Activated naive CD8-positive, alpha-beta T cell treated with anti-CD3 and anti-CD28 coated beads for 36 hours (primary cell): ENCODE data around the gene CDK8. TPM values are rescaled to one million over a fixed set of nuclear protein-coding genes. Genes with fewer than 3 reads are reported as not detected.

Experiments used
- DNase-seq: peaks from one replicate; pipeline ENCODE4 v3.0.0; 2021
- H3K27ac Mint-ChIP-seq: one replicate; pipeline ENCODE4 v1.8.0; 2022; ENCODE audit warnings: mild to moderate bottlenecking, moderate library complexity, mixed read lengths
- H3K27me3 Mint-ChIP-seq: one replicate; pipeline ENCODE4 v1.8.0; 2022; ENCODE audit warnings: mild to moderate bottlenecking, mixed read lengths
- H3K36me3 Mint-ChIP-seq: one replicate; pipeline ENCODE4 v1.8.0; 2021; ENCODE audit warnings: mild to moderate bottlenecking, mixed read lengths
- H3K4me1 Mint-ChIP-seq: one replicate; pipeline ENCODE4 v1.8.0; 2021; ENCODE audit warnings: mixed read lengths
- H3K4me3 Mint-ChIP-seq: one replicate; pipeline ENCODE4 v1.8.0; 2022; ENCODE audit warnings: mild to moderate bottlenecking, moderate library complexity, mixed read lengths
- H3K9me3 Mint-ChIP-seq: one replicate; pipeline ENCODE4 v1.8.0; 2022; ENCODE audit warnings: mixed read lengths
- total RNA-seq, 2 experiments: library from RNA; stranded (reverse); gene quantifications; one replicate each; pipeline ENCODE4 v1.2.3, GENCODE V29; 2021

Gene CDK8
- total RNA-seq, 2 experiments from 2014 or later: 25.3 to 26.4 TPM

DNA sequence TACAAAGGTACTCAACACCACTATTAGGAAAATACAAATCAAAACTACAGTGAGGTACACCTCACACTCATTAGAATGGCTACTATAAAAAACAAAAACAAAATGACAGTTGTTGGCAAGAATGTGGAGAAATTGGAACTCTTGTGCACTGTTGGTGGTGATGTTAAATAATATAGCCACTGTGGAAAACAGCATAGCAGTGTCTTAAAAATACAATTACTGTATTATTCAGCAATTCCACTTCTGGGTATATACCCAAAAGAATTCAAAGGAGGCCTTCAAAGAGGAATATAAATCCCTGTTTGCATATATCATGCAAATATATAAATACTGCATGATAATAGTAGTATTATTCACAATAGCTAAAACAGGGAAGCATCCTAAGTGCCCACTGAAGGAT, 66.8 kb downstream of the CDK8 start:
- no peak for DNase-seq
- Mint-ChIP-seq H3K27ac (no peak overlapping the region), H3K9me3 (peaks cover 3% of the 10 kb centered on the region), H3K27me3 (no peaks in the 10 kb centered on the region), H3K4me3 (no peak overlapping the region), H3K36me3 (peaks cover 10% of the 10 kb centered on the region), H3K4me1 (peaks cover 29% of the 10 kb centered on the region)

DNA sequence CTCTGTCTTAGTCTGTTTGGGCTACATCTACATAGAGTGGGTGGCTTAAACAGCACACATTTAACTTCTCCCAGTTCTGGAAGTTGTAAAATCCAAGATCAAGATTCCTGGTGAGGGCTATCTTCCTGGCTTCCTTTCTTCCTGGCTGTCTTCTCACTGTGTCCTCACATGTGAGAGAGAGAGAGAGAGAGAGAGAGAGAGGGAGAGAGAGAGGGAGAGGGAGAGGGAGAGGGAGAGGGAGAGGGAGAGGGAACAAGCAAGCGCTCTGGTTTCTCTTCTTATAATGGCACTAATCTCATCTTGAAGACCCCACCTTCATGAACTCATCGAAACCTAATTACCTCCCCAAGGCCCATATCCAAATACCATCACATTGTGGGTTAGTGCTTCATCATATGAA, 69.2 kb downstream of the CDK8 start:
- H3K27ac Mint-ChIP-seq: no peak overlapping the region
- H3K27me3 Mint-ChIP-seq: no peaks in the 10 kb centered on the region
- H3K4me3 Mint-ChIP-seq: no peak overlapping the region
- peaks cover 32% of the 10 kb centered on the region for H3K4me1 Mint-ChIP-seq
- no peaks in the 10 kb centered on the region for H3K36me3 Mint-ChIP-seq
- H3K9me3 Mint-ChIP-seq: no peaks in the 10 kb centered on the region
- DNase-seq: no peak

DNA sequence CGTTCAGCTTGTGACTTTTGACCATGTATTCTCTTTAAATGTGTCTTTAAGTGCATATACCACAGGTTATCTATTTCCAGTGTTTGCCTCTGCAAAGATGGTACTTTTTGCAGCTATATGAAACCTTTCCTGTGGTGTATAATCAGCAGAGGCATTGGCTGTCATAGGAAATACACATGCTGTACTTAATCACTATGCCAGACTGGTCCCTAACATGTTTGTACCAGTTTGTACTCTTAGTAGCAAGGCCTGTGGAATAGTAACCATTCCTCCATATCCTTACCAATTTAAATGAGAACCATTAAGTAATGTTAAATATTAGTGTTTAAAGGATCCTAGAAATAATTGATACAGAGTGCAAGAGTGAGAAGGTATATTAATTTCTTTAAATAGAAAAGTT, 69.8 kb downstream of the CDK8 start:
- H3K9me3 Mint-ChIP-seq: peaks cover 1% of the 10 kb centered on the region
- H3K4me1 Mint-ChIP-seq: peaks cover 33% of the 10 kb centered on the region
- no peak overlapping the region for H3K27ac Mint-ChIP-seq
- H3K36me3 Mint-ChIP-seq: peaks cover 2% of the 10 kb centered on the region
- no peak overlapping the region for H3K4me3 Mint-ChIP-seq
- DNase-seq: no peak
- H3K27me3 Mint-ChIP-seq: no peaks in the 10 kb centered on the region

DNA sequence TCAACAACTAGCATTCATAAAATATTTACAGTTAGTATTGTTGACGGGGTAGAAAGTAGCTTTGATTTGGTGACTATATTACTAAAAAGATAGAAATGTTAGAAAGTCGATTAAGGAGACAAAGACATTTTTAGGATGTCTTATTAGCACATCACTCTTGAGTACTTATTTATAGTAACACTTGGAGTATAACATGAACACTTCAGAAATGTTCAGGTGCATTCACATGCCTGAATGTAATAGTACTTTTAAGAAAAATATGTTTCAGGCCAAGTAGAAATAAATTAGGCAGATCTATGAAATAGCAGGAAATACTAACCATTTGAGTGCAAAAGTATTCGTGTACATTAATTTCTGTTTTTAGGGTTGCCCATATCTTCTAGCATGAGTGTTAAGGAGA, 70.4 kb downstream of the CDK8 start:
- no peak overlapping the region for H3K4me3 Mint-ChIP-seq
- H3K4me1 Mint-ChIP-seq: peaks cover 34% of the 10 kb centered on the region
- peaks cover 5% of the 10 kb centered on the region for H3K9me3 Mint-ChIP-seq
- DNase-seq: no peak
- peaks cover 5% of the 10 kb centered on the region for H3K36me3 Mint-ChIP-seq
- H3K27ac Mint-ChIP-seq: no peak overlapping the region
- no peaks in the 10 kb centered on the region for H3K27me3 Mint-ChIP-seq

DNA sequence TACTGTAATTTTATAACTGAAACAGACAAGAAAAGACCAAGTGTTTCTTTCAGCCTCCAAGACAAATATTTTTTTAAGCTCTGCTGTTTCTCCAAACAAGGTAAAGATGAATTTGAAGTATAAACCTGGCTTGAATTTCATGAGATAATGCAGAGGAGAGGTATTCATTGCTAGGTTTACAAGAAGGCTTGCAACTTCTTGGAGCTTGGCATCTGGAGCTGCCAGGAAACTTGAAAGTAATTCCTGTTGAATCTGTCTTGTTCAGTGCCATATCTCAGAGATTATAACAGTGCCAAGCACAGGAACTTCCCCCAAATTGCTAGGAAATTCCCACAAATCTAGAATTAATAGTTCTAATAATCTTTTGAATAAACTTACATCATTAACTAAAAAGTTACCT, 70.9 kb downstream of the CDK8 start:
- Mint-ChIP-seq H3K27ac (no peak overlapping the region), H3K4me1 (peaks cover 34% of the 10 kb centered on the region), H3K9me3 (peaks cover 7% of the 10 kb centered on the region), H3K4me3 (no peak overlapping the region), H3K36me3 (peaks cover 7% of the 10 kb centered on the region), H3K27me3 (no peaks in the 10 kb centered on the region)
- DNase-seq: no peak

DNA sequence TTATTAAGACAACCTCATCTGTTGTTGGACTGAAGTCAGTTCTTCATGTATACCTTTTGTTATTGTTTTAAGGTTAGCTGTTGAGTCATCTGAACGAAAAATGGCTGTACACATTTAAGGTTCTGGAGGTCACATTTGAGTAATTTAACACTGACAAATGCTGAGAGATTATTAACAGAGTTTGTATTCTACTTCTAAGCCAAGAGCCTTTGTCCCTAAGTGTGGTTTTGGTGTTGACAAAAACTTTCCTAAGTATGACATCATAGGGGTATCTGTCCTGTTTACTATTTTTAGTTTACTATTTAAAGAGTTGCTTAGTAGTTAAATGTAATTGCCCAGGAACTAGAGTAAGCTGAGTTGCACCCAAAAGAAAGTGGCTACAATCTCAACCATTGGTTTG, 71.9 kb downstream of the CDK8 start:
- no peak for DNase-seq
- H3K27ac Mint-ChIP-seq: no peak overlapping the region
- no peak overlapping the region for H3K4me3 Mint-ChIP-seq
- H3K4me1 Mint-ChIP-seq: peaks cover 36% of the 10 kb centered on the region
- peaks cover 11% of the 10 kb centered on the region for H3K9me3 Mint-ChIP-seq
- peaks cover 13% of the 10 kb centered on the region for H3K36me3 Mint-ChIP-seq
- no peaks in the 10 kb centered on the region for H3K27me3 Mint-ChIP-seq

DNA sequence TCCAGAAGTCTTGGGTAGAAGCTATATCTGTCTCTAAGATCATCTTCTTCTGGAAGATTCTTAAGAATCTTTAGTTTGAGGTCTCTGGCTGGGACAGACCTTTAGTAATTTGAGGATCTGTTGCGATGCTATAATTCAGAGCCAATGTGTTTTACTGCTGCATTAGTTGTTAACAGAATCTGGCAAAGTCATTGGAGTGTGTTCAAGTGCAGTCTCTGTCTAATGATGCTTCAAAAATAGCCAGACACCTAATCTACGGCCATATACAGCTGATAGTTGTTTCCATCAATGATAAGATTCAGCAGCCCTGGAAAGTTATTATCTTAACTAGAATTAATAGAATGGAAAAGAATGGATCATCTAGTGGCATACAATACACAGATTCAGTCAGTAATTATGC, 72.6 kb downstream of the CDK8 start:
- H3K36me3 Mint-ChIP-seq: peaks cover 16% of the 10 kb centered on the region
- H3K27me3 Mint-ChIP-seq: no peaks in the 10 kb centered on the region
- no peak overlapping the region for H3K4me3 Mint-ChIP-seq
- peaks cover 11% of the 10 kb centered on the region for H3K9me3 Mint-ChIP-seq
- no peak for DNase-seq
- peaks cover 38% of the 10 kb centered on the region for H3K4me1 Mint-ChIP-seq
- no peak overlapping the region for H3K27ac Mint-ChIP-seq

DNA sequence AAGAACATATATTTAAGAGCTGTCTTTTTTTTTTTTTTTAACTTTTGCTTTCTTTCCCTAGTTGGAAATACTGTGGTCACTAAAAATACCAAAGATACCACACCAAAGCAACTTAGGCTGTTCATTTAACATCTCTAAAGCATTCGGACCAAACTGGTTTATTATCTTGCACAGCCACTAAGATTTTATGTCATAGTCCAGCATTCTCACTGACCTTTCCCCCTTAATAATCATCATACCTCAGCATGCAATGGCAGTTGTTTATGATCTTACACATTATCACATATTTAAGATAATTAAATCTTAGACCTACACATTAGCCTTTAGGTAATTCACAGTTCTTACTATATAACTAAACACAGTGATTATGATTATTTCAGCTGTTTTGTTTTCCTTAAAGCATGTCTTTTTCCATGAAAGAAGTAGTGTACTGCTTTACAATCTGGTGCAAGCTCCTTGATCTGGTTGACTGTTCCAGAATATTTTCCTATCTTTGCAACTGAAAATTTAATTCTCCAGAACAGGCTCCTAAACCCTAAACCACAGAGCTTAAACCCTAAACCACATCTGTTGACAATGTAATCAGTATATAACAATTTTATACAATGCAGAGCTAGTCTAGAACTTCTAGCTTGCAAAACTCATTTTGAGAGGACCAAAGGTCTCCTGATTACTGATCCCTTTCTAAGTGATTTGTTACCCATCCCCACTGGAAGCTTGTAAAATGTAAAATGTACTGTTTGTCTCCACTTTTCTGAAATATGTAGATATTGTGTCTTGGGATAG, 74.2 kb downstream of the CDK8 start:
- Mint-ChIP-seq H3K9me3 (peaks cover 11% of the 10 kb centered on the region), H3K36me3 (peaks cover 20% of the 10 kb centered on the region), H3K4me1 (peaks cover 42% of the 10 kb centered on the region), H3K27me3 (no peaks in the 10 kb centered on the region), H3K27ac (no peak overlapping the region), H3K4me3 (no peak overlapping the region)
- DNase-seq: no peak

DNA sequence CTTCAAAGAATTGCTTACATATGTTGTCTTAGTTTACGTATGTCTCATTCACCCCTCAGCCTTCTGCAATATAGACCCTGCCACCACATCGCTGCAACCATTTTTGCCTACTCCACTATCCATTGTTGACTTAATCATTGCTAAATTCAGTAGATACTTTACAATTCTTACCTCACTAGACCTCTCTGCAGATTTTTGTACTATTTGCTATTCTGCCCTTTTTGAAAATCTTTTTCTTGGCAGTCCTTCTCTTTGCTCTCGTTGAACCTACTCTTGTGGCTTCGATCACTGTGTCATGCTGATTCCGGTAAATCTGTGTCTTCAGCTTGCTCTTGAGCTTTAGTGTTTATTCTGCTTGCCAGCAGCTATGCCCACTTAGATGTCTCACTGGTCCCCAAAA, 81.2 kb downstream of the CDK8 start:
- Mint-ChIP-seq H3K4me3 (no peak overlapping the region), H3K9me3 (peaks cover 3% of the 10 kb centered on the region), H3K36me3 (peaks cover 15% of the 10 kb centered on the region), H3K27ac (no peak overlapping the region), H3K4me1 (peaks cover 22% of the 10 kb centered on the region), H3K27me3 (no peaks in the 10 kb centered on the region)
- no peak for DNase-seq

DNA sequence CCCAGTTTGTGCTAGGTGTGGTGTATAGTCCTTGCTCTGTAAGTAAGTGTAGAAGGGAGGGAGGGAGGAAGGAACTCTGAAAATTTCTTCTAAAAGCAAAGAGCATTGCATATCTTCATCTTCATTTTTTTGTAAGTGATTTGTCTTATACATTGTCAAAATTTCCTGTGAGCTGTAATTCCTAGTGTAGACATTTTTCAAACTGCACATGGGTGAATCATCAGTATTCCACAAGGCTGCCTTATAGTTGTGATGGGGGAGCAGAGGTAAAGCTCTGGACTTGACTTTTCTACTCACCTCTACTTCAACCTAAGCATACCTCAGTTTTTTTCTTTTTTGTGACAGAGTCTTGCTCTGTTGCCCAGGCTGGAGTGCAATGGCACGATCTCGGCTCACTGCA, 86.9 kb downstream of the CDK8 start:
- no peaks in the 10 kb centered on the region for H3K27me3 Mint-ChIP-seq
- H3K27ac Mint-ChIP-seq: no peak overlapping the region
- H3K4me1 Mint-ChIP-seq: no peaks in the 10 kb centered on the region
- peaks cover 6% of the 10 kb centered on the region for H3K36me3 Mint-ChIP-seq
- no peak overlapping the region for H3K4me3 Mint-ChIP-seq
- H3K9me3 Mint-ChIP-seq: no peaks in the 10 kb centered on the region
- DNase-seq: no peak

DNA sequence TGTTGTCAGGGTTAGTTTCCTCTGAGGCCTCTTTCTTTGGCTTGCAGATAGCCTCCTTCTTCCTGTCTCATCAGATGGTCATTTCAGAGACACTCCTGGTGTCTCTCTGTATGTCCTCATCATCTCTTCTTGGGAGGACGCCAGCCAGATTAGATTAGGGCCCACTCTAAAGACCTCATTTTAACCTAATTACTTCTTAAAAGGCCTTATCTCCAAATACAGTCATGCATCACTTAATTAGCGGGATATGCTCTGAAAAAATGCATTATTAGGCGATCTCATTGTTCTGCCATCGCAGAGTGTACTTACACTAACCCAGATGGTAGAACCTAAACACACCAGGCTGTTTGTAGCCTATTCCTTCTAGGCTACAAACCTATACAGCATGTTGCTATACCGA, 89.0 kb downstream of the CDK8 start:
- no peaks in the 10 kb centered on the region for H3K4me1 Mint-ChIP-seq
- H3K4me3 Mint-ChIP-seq: no peak overlapping the region
- no peaks in the 10 kb centered on the region for H3K9me3 Mint-ChIP-seq
- H3K36me3 Mint-ChIP-seq: peaks cover 6% of the 10 kb centered on the region
- H3K27ac Mint-ChIP-seq: no peak overlapping the region
- no peaks in the 10 kb centered on the region for H3K27me3 Mint-ChIP-seq
- no peak for DNase-seq

DNA sequence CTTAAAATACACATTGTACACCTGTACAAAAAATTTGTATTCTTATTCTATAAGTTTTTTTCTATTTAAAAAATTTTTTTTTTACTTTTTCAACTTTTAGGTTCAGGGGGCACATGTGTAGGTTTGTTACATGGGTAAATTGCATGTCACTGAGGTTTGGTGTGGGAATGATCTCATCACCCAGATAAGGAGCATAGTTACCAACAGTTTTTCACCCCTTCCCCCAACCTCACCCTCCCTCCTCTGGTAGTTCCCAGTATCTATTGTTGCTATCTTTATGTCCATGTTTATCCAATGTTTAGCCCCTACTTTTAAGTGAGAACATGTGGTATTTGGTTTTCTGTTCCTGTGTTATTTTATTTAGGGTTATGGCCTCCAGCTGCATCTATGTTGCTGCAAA, 89.9 kb downstream of the CDK8 start:
- Mint-ChIP-seq H3K4me3 (no peak overlapping the region), H3K4me1 (no peaks in the 10 kb centered on the region), H3K27ac (no peak overlapping the region), H3K36me3 (peaks cover 5% of the 10 kb centered on the region), H3K27me3 (no peaks in the 10 kb centered on the region), H3K9me3 (no peaks in the 10 kb centered on the region)
- no peak for DNase-seq

DNA sequence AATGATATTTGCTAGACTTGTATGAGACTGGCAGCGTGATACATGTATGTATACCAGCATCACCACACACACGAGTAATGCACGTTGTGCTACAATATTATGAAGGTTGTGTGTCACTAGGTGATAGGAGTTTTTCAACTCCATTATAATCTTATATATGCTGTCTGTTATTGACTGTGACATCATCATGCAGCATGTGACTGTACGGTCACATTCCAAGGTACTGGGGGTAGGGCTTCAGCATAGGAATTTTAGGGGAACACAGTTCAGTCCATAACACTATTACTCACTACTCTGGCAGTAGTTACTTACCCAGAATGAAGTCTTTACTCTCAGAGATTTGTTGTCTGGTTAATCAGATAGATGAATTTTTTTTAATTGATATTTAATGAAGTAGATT, 91.1 kb downstream of the CDK8 start:
- peaks cover 9% of the 10 kb centered on the region for H3K36me3 Mint-ChIP-seq
- no peak overlapping the region for H3K4me3 Mint-ChIP-seq
- no peaks in the 10 kb centered on the region for H3K27me3 Mint-ChIP-seq
- no peak for DNase-seq
- H3K4me1 Mint-ChIP-seq: no peaks in the 10 kb centered on the region
- H3K27ac Mint-ChIP-seq: no peak overlapping the region
- no peaks in the 10 kb centered on the region for H3K9me3 Mint-ChIP-seq

DNA sequence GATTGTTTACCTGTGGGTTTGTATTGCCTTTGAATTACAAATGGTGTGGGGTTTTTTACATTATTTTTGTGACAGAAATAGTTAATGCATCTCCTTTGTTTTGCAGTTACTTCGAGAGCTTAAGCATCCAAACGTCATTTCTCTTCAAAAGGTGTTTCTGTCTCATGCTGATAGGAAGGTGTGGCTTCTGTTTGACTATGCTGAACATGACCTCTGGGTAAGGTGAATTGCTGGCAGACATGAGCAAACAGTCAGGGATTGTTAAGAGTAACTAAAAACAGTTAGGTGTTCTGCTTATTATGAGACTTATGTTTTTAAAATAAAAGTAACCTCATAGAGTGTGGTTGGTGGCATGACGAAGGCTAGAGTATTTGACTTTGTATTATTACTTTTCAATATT, 95.0 kb downstream of the CDK8 start:
- no peak overlapping the region for H3K4me3 Mint-ChIP-seq
- DNase-seq: no peak
- no peaks in the 10 kb centered on the region for H3K27me3 Mint-ChIP-seq
- peaks cover 8% of the 10 kb centered on the region for H3K36me3 Mint-ChIP-seq
- H3K4me1 Mint-ChIP-seq: no peaks in the 10 kb centered on the region
- H3K9me3 Mint-ChIP-seq: no peaks in the 10 kb centered on the region
- H3K27ac Mint-ChIP-seq: no peak overlapping the region

DNA sequence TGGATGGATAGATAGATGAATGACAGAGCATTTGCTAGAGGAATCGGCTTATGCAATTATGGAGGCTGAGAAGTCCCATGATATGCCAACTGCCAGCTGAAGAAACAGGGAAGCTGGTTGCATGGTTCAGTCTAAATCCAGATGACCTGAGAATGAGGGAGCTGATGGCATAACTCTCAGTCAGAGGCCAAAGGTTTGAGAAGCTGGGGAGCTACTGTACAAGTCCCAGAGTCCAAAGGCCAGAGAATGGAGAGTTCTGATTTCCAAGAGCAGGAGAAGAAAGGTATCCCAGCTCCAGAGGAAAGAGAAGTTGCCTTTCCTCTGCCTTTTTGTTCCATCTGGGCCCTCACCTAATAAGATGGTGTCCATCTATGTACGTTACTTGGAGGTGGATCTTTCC, 108.3 kb downstream of the CDK8 start:
- Mint-ChIP-seq H3K4me1 (no peaks in the 10 kb centered on the region), H3K27me3 (no peaks in the 10 kb centered on the region), H3K4me3 (no peak overlapping the region)

DNA sequence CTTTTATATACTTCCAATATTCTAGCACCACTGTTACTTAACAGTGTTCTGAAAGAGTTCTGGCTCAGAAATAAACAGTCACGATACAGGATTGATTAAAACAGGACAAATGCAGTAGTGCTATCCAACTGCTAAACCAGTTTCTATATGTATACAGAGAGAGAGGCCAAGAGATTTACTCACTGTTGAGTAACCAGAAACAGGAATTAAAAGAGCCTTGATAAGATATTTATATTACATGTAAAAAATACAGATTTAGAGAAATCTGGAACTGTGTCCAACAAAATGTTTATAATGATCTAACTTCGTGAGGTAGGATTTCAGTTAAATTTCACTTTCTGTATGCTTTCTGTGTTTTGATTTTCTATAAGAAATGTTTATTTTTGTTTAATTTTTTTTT, 116.6 kb downstream of the CDK8 start:
- no peak overlapping the region for H3K4me3 Mint-ChIP-seq
- H3K27ac Mint-ChIP-seq: no peak overlapping the region
- peaks cover 7% of the 10 kb centered on the region for H3K4me1 Mint-ChIP-seq
- H3K36me3 Mint-ChIP-seq: no peaks in the 10 kb centered on the region
- no peaks in the 10 kb centered on the region for H3K9me3 Mint-ChIP-seq
- DNase-seq: no peak
- no peaks in the 10 kb centered on the region for H3K27me3 Mint-ChIP-seq

More for the DNA sequence above, 108.3 kb downstream of the CDK8 start:
- Mint-ChIP-seq H3K27ac (no peak overlapping the region), H3K36me3 (peaks cover 16% of the 10 kb centered on the region), H3K9me3 (no peaks in the 10 kb centered on the region)
- no peak for DNase-seq
